OCI-LY3 (cell line): ENCODE data around the gene DDX41.

ENCODE experiments used
- H2AFZ ChIP-seq: fragments of 200-600, 300-600 bp; shearing (Covaris generic); 2 replicates; pipeline ENCODE4 v1.6.0; 2014; ENCODE audit warnings: antibody characterized with exemption, low read depth, low read length
- H3K27ac ChIP-seq: fragments of 200-600, 300-600 bp; sonication (generic); 2 replicates; pipeline ENCODE4 v1.5.1; 2014; ENCODE audit warnings: mild to moderate bottlenecking, low read length, moderate library complexity, mixed read lengths
- H3K27me3 ChIP-seq: fragments of 200-600, 300-600 bp; sonication (generic); 2 replicates; pipeline ENCODE4 v1.6.1; 2014; ENCODE audit warnings: low read depth, low read length, mixed read lengths
- H3K36me3 ChIP-seq: fragments of 200-600, 300-600 bp; sonication (generic); replicated peaks from 2 replicates; pipeline ENCODE3; 2014; ENCODE audit warnings: low read depth, low read length, mixed read lengths
- H3K4me1 ChIP-seq: fragments of 300-600, 200-600 bp; sonication (generic); 2 replicates; pipeline ENCODE4 v1.6.1; 2014; ENCODE audit warnings: low read length, mixed read lengths
- H3K4me2 ChIP-seq: fragments of 200-600, 300-600 bp; sonication (generic); 2 replicates; pipeline ENCODE4 v1.6.1; 2014; ENCODE audit warnings: low read length, mixed read lengths
- H3K4me3 ChIP-seq: fragments of 300-600, 200-600 bp; sonication (generic); 2 replicates; pipeline ENCODE4 v1.5.1; 2014; ENCODE audit warnings: antibody characterized with exemption, mild to moderate bottlenecking, low read length, moderate library complexity
- H3K79me2 ChIP-seq: fragments of 300-600, 200-600 bp; shearing (Covaris generic); 2 replicates; pipeline ENCODE4 v1.6.1; 2014; ENCODE audit warnings: mild to moderate bottlenecking, low read length, mixed read lengths
- H3K9ac ChIP-seq: fragments of 300-600, 200-600 bp; shearing (Covaris generic); 2 replicates; pipeline ENCODE4 v1.6.0; 2014; ENCODE audit warnings: mild to moderate bottlenecking, low read length, moderate library complexity
- H3K9me3 ChIP-seq: fragments of 200-600, 300-600 bp; shearing (Covaris generic); 2 replicates; pipeline ENCODE4 v1.6.1; 2014; ENCODE audit warnings: low read length, mixed read lengths; ENCODE audit not compliant: insufficient read depth
- H4K20me1 ChIP-seq: fragments of 200-600, 300-600 bp; sonication (generic); 2 replicates; pipeline ENCODE4 v1.6.1; 2016; ENCODE audit warnings: low read length, mixed read lengths; ENCODE audit not compliant: insufficient read depth
- CTCF ChIP-seq: fragments of 200-600, 300-600 bp; sonication (generic); IDR thresholded peaks from 2 replicates; pipeline ENCODE4 v1.5.1; 2014; ENCODE audit warnings: antibody characterized with exemption, low read length, low read depth
- EZH2phosphoT487 ChIP-seq: fragments of 200-600 bp; shearing (Covaris generic); IDR thresholded peaks from 2 replicates; pipeline ENCODE4 v1.6.1; 2018; ENCODE audit warnings: antibody characterized with exemption, mixed run types, low read depth

DDX41 gene

GRCh38 chr5:177465044-177465443 lies 51.7 kb downstream of the DDX41 start:
- Histone ChIP-seq H3K79me2 (peaks cover 7% of the 10 kb centered on the region), H3K27me3 (no peaks in the 10 kb centered on the region), H2AFZ (no peak overlapping the region), H3K4me1 (no peaks in the 10 kb centered on the region), H3K9me3 (0 out of 2 replicates have a peak, but pooled peaks cover 3% of the 10 kb centered on the region), H3K27ac (no peak overlapping the region), H3K9ac (no peak overlapping the region), H3K36me3 (peaks cover 27% of the 10 kb centered on the region), H3K4me3 (no peak overlapping the region), H3K4me2 (no peak overlapping the region), H4K20me1 (peaks cover 14% of the 10 kb centered on the region)
- TF ChIP-seq EZH2phosphoT487, result no peak
- no peak for TF ChIP-seq CTCF

- peaks cover 22% of the 10 kb centered on the region for H3K36me3 ChIP-seq
- H3K4me1 ChIP-seq, result no peaks in the 10 kb centered on the region
- no peaks in the 10 kb centered on the region for H3K27me3 ChIP-seq
- H3K4me3 ChIP-seq, result no peak overlapping the region
- no peaks in the 10 kb centered on the region for H3K79me2 ChIP-seq
- H3K4me2 ChIP-seq, result no peak overlapping the region
- H3K9me3 ChIP-seq, result 0 out of 2 replicates have a peak, but pooled peaks cover 3% of the 10 kb centered on the region
- no peak overlapping the region for H2AFZ ChIP-seq
- peaks cover 4% of the 10 kb centered on the region for H4K20me1 ChIP-seq
- TF ChIP-seq EZH2phosphoT487, result no peak
- TF ChIP-seq CTCF, result no peak
- H3K9ac ChIP-seq, result no peak overlapping the region
- no peak overlapping the region for H3K27ac ChIP-seq
Observed at GRCh38 chr5:177462021-177462670, 54.6 kb downstream of the DDX41 start.
